HG03460 (cell line): ENCODE results near the gene GPT2.

Experiments used
- ATAC-seq: cut with Tn5 transposase; IDR thresholded peaks from one replicate; pipeline ENCODE4 v1.9.1; 2021; ENCODE audit not compliant: unreplicated experiment

The GPT2 gene

DNA sequence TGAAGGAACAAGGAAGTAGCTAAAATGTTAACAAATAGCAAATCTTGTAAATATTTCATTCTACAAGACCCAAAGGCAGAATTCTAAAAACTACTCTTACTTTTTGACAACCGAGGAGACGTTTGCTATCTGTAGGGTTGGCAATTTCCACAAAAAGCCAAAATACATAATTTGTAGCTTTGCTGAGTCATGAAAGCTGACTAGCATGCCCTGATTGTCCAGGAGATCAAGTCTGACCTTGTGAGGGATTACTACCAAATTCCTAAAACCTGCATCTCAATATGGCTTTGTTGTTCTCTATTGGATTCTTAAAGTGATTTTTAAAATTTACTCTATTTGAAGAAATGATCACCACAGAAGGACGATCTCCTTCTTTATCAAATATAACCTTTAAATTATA is 78.5 kb downstream of the GPT2 start:
- ATAC-seq = no peak

DNA sequence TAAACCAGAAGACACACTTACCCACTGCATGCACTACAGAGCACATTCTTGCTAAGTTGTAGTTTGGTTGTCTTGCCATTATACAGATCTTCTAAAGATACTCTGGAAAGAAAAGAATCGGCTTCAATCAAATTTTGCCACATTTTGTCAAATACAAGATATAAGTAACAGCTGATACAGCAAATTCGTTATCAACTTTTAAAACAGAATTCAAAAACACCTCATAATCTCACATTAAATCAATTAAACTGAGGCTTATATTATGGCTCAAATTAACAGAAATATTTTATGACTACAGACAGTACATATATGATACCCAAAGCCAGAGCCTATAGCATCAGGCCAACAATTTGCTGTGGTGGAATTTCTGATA is 83.9 kb downstream of the GPT2 start:
- ATAC-seq = no peak

GRCh38 chr16:46970089-46970488 is 85.9 kb downstream of the GPT2 start:
- no peak for ATAC-seq

DNA sequence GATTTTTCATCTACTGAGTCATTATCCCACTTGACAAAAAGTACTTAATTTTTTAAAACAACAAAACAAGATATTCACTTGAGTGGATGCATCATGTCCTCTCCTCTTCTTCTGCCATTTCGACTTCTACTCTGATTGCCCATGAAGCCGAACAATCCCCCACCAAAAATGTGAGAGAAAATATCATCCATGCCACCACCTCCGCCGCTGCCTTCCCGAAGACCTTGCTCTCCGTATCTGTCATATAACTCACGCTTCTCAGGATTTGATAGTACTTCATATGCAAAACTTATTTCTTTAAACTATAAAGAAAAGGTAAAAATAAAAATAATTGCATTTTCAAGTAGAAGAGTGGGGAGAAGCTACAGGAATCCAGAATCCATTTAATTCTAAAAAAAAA is 87.1 kb downstream of the GPT2 start:
- no peak for ATAC-seq

- peak; percentile 42 for ATAC-seq
Measured at GRCh38 chr16:46972429-46973206, 88.5 kb downstream of the GPT2 start.

DNA sequence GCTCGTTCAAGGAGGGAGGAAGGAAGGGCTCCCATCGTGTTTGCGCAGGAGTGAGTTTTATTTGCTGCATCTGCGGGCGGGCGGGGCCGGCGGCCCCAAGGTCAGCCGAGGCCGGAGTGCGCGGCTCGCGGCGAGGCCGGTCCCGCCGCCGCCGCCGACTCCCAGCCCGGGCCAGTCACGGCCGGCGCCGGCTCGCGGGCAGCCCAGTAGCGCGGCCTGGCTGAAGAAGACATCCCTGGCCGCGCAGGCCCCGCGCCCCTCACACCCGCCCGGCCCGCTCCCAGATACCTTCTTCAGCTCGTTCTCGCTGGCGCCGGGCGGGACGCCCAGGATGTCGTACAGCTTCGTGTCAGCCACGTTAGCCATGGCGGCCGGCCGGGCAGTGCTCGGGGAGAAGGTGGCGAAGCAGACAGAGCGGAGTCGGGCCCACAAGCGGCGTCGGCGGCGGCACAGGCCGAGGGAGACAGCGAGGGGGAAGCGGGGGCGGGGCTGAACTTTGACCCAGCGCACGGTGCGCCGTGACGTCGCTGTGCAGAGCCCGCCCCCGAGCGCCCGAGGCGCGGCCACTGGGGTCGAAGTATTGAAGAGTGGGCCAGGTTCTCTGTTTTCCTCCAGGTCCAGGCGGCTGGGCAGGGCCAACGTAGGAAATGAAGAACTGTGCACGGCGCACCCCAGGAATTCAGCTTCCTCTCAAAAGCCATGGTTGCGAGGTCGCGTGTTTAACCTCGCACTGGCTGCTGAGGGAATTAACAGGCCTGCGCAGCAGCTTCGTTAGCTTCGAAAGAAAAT is 89.2 kb downstream of the GPT2 start, which contains the start of gene DNAJA2:
Gene DNAJA2, minus strand, starts transcription at position 468 of the 789 bp plus-strand sequence. Its CDS starts 102 bp downstream, at position 366.
- ATAC-seq = peak; percentile 83

- ATAC-seq = no peak
Measured at GRCh38 chr16:46973996-46974324, 89.8 kb downstream of the GPT2 start.

GRCh38 chr16:46974352-46974751 is 90.2 kb downstream of the GPT2 start:
- ATAC-seq = no peak

GRCh38 chr16:46975165-46975564 is 91.0 kb downstream of the GPT2 start:
- no peak for ATAC-seq

DNA sequence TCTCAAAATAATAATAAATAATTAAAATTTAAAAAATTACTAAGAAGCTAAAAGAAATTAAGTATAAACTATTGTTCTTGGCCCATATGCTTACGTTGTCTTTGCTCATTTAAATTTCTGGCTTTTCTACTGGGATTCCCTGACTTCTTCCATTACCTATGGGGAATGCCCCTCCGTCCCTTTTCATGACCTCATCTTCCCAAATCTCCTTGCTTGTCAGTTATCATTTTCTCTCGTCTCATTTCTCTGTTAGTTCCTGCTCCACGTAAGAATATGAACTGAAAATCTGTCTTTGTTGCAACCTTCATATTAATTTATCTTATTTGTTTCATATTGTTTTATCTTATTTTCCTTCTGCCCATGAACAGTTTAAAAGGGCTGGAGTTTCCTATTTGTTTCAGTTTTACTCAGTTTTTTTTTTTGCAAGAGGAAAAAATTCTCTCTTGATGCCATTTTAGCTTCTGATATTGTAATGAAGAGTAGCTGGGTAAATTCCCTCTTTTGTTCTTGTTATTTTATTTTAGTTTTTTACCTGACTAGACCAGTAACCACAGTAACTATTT is 91.8 kb downstream of the GPT2 start:
- ATAC-seq = no peak

- ATAC-seq = no peak
Measured at GRCh38 chr16:46976550-46976949, 92.4 kb downstream of the GPT2 start.
